ENCODE measurements around the gene IFRD2. TPM values are rescaled to one million over a fixed set of nuclear protein-coding genes. Genes with fewer than 3 reads are reported as not detected.
"Not testable (repeated sequence)": the region's sequence is repeated elsewhere in the genome, so short reads cannot be mapped to it uniquely, and the experiment has no call there.

Gene IFRD2
- total and polyA plus RNA-seq, 3 donors from 2014 or later, result 42.3 to 60.9 (median 55.3) TPM

- TF ChIP-seq CTCF (IDR thresholded peaks at IDR 0.05), result no peak
- TF ChIP-seq POLR2A (IDR thresholded peaks at IDR 0.05), result no peak
- no peak for DNase-seq
- Histone ChIP-seq H3K4me3 (no peak overlapping the region), H3K9me3 (no peaks in the 10 kb centered on the region), H3K4me1 (peaks cover 28% of the 10 kb centered on the region), H3K36me3 (ENCODE audit: low read depth, missing control alignments) (no peaks in the 10 kb centered on the region), H3K27ac (no peak overlapping the region), H3K27me3 (no peaks in the 10 kb centered on the region)
- 60 to 76% methylated on average over 7 to 9 of the region's 9 CpGs for WGBS, 2 donors
- intact Hi-C loops (cut with DNase I; ENCODE audit: low total_unique reads), result no loop called here
These were observed 24.5 kb upstream of the IFRD2 start for GRCh38 chr3:50316657-50317242.

- no peak for DNase-seq
- Histone ChIP-seq H3K4me3 (no peak overlapping the region), H3K27me3 (no peaks in the 10 kb centered on the region), H3K27ac (no peak overlapping the region), H3K4me1 (peaks cover 19% of the 10 kb centered on the region), H3K36me3 (ENCODE audit: low read depth, missing control alignments) (no peaks in the 10 kb centered on the region), H3K9me3 (no peaks in the 10 kb centered on the region)
- intact Hi-C loops (cut with DNase I; ENCODE audit: low total_unique reads), result no loop called here
- no peak for TF ChIP-seq POLR2A (IDR thresholded peaks at IDR 0.05)
- no peak for TF ChIP-seq CTCF (IDR thresholded peaks at IDR 0.05)
- 98 to 99% methylated on average over 4 of the region's 4 CpGs for WGBS, 2 donors
These were observed 22.6 kb upstream of the IFRD2 start for GRCh38 chr3:50314816-50315215.

- Histone ChIP-seq H3K4me3 (no peak overlapping the region), H3K27me3 (no peaks in the 10 kb centered on the region), H3K4me1 (peaks cover 15% of the 10 kb centered on the region), H3K27ac (no peak overlapping the region), H3K9me3 (no peaks in the 10 kb centered on the region), H3K36me3 (ENCODE audit: low read depth, missing control alignments) (no peaks in the 10 kb centered on the region)
- intact Hi-C loops (cut with DNase I; ENCODE audit: low total_unique reads), result no loop called here
- no peak for DNase-seq
- 89 to 90% methylated on average over 3 of the region's 3 CpGs for WGBS, 2 donors
- TF ChIP-seq CTCF (IDR thresholded peaks at IDR 0.05) (no peak), POLR2A (IDR thresholded peaks at IDR 0.05) (no peak)
These were observed 22.1 kb upstream of the IFRD2 start for GRCh38 chr3:50314342-50314741.

- 53 to 87% methylated on average over 4 to 20 of the region's 32 CpGs for WGBS, 2 donors
These were observed 19.8 kb upstream of the IFRD2 start for GRCh38 chr3:50312041-50312440.

GRCh38 chr3:50304601-50305000 is 12.4 kb upstream of the IFRD2 start:
- Histone ChIP-seq H3K4me3 (no peak overlapping the region), H3K36me3 (ENCODE audit: low read depth, missing control alignments) (no peaks in the 10 kb centered on the region), H3K9me3 (no peaks in the 10 kb centered on the region), H3K27me3 (no peaks in the 10 kb centered on the region), H3K27ac (no peak overlapping the region), H3K4me1 (peaks cover 17% of the 10 kb centered on the region)
- TF ChIP-seq POLR2A (IDR thresholded peaks at IDR 0.05) (no peak), CTCF (IDR thresholded peaks at IDR 0.05) (no peak)
- intact Hi-C loops (cut with DNase I; ENCODE audit: low total_unique reads), result no loop called here
- no peak for DNase-seq

More at GRCh38 chr3:50312041-50312440, 19.8 kb upstream of the IFRD2 start:
- peak overlapping the region in 1 of 2 donors; percentile 10 for H3K4me3 ChIP-seq
- H3K9me3 ChIP-seq; H3K4me1 ChIP-seq; intact Hi-C loops (cut with DNase I; ENCODE audit: low total_unique reads); H3K27ac ChIP-seq; DNase-seq; H3K36me3 ChIP-seq (ENCODE audit: low read depth, missing control alignments); H3K27me3 ChIP-seq: not testable (repeated sequence)

Measured in testis (tissue), 3 donors.